ENCODE results near the gene FSIP1. TPM values are rescaled to one million over a fixed set of nuclear protein-coding genes. Genes with fewer than 3 reads are reported as not detected.

Gene FSIP1
- polyA plus RNA-seq, 3 donors = 0.10 to 0.48 (median 0.21) TPM

DNA sequence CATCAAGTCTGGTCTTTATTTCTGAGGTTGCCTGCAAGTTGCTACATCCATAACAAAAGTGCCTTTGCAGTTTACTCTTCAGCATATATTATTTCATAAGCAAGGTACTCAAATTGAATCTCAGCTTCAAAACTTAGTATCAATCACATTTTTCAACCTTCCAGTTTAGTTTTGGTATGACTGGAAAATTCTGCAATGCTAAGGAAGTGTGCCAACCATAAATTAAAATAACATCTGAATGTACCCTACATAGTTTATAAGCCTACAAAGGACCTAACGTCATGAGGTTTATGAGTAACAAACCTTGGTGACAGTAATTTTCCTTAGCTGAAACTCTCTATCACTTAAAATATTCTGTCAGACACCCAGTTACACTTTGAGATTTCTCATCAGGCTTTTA is 138.9 kb downstream of the FSIP1 start:
- Histone ChIP-seq H3K9ac (ENCODE audit: insufficient read depth, low read length, poor library complexity, severe bottlenecking) (no peak overlapping the region), H3K4me3 (replicated peaks in 1 of 3; ENCODE audit: low read depth in 2 of 3, low read length in 3 of 3) (no peak overlapping the region), H3K27me3 (ENCODE audit: control insufficient read depth in 2 of 2, insufficient read depth in 2 of 2, low read length in 2 of 2) (no peaks in the 10 kb centered on the region), H4K20me1 (ENCODE audit: insufficient read depth, low read length) (no peaks in the 10 kb centered on the region), H3K27ac (ENCODE audit: low read depth in 1 of 2, low read length in 2 of 2) (no peak overlapping the region), H3K4me1 (ENCODE audit: control insufficient read depth in 1 of 2, insufficient read depth in 2 of 2, low read length in 2 of 2) (no peaks in the 10 kb centered on the region), H3K36me3 (replicated peaks in 1 of 2; ENCODE audit: control insufficient read depth in 1 of 2, insufficient read depth in 2 of 2, low read length in 2 of 2) (no peaks in the 10 kb centered on the region), H3K9me3 (replicated peaks in 1 of 2; ENCODE audit: control insufficient read depth in 1 of 2, insufficient read depth in 1 of 2, low read length in 2 of 2) (no peaks in the 10 kb centered on the region), H3K4me2 (replicated peaks; ENCODE audit: extremely low read depth, low read length, poor library complexity, severe bottlenecking) (no peak overlapping the region), H3K79me2 (ENCODE audit: insufficient read depth, low read length) (no peaks in the 10 kb centered on the region), H2AFZ (ENCODE audit: insufficient read depth, low read depth, low read length, poor library complexity, severe bottlenecking) (no peak overlapping the region)
- Mint-ChIP-seq H3K36me3 (no peaks in the 10 kb centered on the region), H3K27ac (no peak overlapping the region), H3K27me3 (ENCODE audit: low read depth in 3 of 3) (peaks cover 0 to 2% (median 1%) of the 10 kb centered on the region in 3 donors), H3K4me3 (no peak overlapping the region), H3K9me3 (no peaks in the 10 kb centered on the region), H3K4me1 (no peaks in the 10 kb centered on the region)
- intact Hi-C loops (cut with micrococcal nuclease) = no loop called here
- TF ChIP-seq, protein P1, sequence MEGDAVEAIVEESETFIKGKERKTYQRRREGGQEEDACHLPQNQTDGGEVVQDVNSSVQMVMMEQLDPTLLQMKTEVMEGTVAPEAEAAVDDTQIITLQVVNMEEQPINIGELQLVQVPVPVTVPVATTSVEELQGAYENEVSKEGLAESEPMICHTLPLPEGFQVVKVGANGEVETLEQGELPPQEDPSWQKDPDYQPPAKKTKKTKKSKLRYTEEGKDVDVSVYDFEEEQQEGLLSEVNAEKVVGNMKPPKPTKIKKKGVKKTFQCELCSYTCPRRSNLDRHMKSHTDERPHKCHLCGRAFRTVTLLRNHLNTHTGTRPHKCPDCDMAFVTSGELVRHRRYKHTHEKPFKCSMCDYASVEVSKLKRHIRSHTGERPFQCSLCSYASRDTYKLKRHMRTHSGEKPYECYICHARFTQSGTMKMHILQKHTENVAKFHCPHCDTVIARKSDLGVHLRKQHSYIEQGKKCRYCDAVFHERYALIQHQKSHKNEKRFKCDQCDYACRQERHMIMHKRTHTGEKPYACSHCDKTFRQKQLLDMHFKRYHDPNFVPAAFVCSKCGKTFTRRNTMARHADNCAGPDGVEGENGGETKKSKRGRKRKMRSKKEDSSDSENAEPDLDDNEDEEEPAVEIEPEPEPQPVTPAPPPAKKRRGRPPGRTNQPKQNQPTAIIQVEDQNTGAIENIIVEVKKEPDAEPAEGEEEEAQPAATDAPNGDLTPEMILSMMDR (IDR thresholded peaks at IDR 0.05) = no peak
- no CpG with 5 or more reads among the region's 1 CpG for WGBS (ENCODE audit: insufficient coverage)
- no peak for DNase-seq

DNA sequence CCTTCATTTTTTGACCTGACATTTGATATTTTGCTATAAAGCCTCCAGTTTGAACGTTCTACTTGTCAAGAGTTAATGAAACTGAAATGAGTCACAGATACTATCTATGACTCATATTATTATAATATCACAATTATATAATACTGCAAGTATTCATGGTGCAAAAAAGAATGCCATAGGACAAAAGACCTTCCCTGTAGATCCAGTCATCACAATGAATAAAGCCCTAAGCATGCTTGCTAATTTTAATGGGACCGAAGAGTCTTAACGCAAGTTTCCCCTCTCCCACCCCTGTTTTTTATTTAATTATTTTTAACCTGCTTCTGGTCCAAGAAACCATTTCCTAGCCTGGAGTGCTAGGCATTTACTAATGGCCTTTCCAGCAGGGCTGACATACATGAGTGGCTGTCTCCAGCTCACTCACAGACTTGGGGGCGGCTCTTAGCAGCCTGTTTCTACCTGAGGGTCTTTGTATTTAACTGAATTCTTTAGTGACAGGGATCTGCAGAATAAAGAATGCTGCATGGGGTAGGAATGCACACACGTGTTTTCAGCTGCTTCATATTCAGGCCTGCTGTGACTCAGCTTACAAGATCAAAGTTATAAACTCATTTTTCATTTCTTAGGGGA is 140.5 kb downstream of the FSIP1 start:
- intact Hi-C loops (cut with micrococcal nuclease) = no loop called here
- H3K36me3 Mint-ChIP-seq = no peaks in the 10 kb centered on the region
- WGBS (ENCODE audit: insufficient coverage) = 90% methylated on average over 2 of the region's 5 CpGs
- Histone ChIP-seq H3K79me2 (ENCODE audit: insufficient read depth, low read length) (no peaks in the 10 kb centered on the region), H2AFZ (ENCODE audit: insufficient read depth, low read depth, low read length, poor library complexity, severe bottlenecking) (no peak overlapping the region), H3K9me3 (replicated peaks in 1 of 2; ENCODE audit: control insufficient read depth in 1 of 2, insufficient read depth in 1 of 2, low read length in 2 of 2) (no peaks in the 10 kb centered on the region), H3K27ac (ENCODE audit: low read depth in 1 of 2, low read length in 2 of 2) (no peak overlapping the region), H3K4me2 (replicated peaks; ENCODE audit: extremely low read depth, low read length, poor library complexity, severe bottlenecking) (no peak overlapping the region), H3K4me1 (ENCODE audit: control insufficient read depth in 1 of 2, insufficient read depth in 2 of 2, low read length in 2 of 2) (no peaks in the 10 kb centered on the region), H3K4me3 (replicated peaks in 1 of 3; ENCODE audit: low read depth in 2 of 3, low read length in 3 of 3) (no peak overlapping the region), H3K9ac (ENCODE audit: insufficient read depth, low read length, poor library complexity, severe bottlenecking) (no peak overlapping the region), H3K27me3 (ENCODE audit: control insufficient read depth in 2 of 2, insufficient read depth in 2 of 2, low read length in 2 of 2) (no peaks in the 10 kb centered on the region), H3K36me3 (replicated peaks in 1 of 2; ENCODE audit: control insufficient read depth in 1 of 2, insufficient read depth in 2 of 2, low read length in 2 of 2) (no peaks in the 10 kb centered on the region), H4K20me1 (ENCODE audit: insufficient read depth, low read length) (no peaks in the 10 kb centered on the region)
- no peaks in the 10 kb centered on the region for H3K9me3 Mint-ChIP-seq
- H3K4me3 Mint-ChIP-seq = no peak overlapping the region
- peaks cover 0 to 2% (median 1%) of the 10 kb centered on the region in 3 donors for H3K27me3 Mint-ChIP-seq (ENCODE audit: low read depth in 3 of 3)
- H3K4me1 Mint-ChIP-seq = no peaks in the 10 kb centered on the region
- TF ChIP-seq, protein P1 (IDR thresholded peaks at IDR 0.05) = no peak
- H3K27ac Mint-ChIP-seq = no peak overlapping the region
- DNase-seq = no peak

Measured in CD14-positive monocyte (primary cell).